Activated naive CD8-positive, alpha-beta T cell treated with anti-CD3 and anti-CD28 coated beads, Interleukin-2, amount 10 ng/mL, durations not matched to agents 7 days and 5 days (primary cell): ENCODE results near the gene RFC3. TPM values are rescaled to one million over a fixed set of nuclear protein-coding genes. Genes with fewer than 3 reads are reported as not detected.
"Not testable (repeated sequence)": the region's sequence is repeated elsewhere in the genome, so short reads cannot be mapped to it uniquely, and the experiment has no call there.

ENCODE experiments used
- ATAC-seq: fragments of 150-1000 bp; cut with Tn5 transposase; one replicate; pipeline ENCODE4 v1.10.0; 2021; ENCODE audit warnings: low read depth, moderate library complexity
- POLR2A ChIA-PET: fragments of 350-600 bp; sonication (Branson Sonifier 250); formaldehyde crosslinking; loops from one replicate; lab custom pipeline; 2021; ENCODE audit warnings: antibody characterized with exemption; lab: Charles Lee
- DNase-seq: peaks from one replicate; pipeline ENCODE4 v3.0.0; 2021
- H3K27ac Mint-ChIP-seq: one replicate; pipeline ENCODE4 v1.8.0; 2022; ENCODE audit warnings: mild to moderate bottlenecking, mixed read lengths
- H3K27me3 Mint-ChIP-seq: one replicate; pipeline ENCODE4 v1.8.0; 2022; ENCODE audit warnings: mild to moderate bottlenecking, moderate library complexity, mixed read lengths
- H3K36me3 Mint-ChIP-seq: one replicate; pipeline ENCODE4 v1.8.0; 2021; ENCODE audit warnings: mild to moderate bottlenecking, mixed read lengths
- H3K4me1 Mint-ChIP-seq: one replicate; pipeline ENCODE4 v1.8.0; 2021; ENCODE audit warnings: mixed read lengths
- H3K4me3 Mint-ChIP-seq: one replicate; pipeline ENCODE4 v1.8.0; 2022; ENCODE audit warnings: mild to moderate bottlenecking, moderate library complexity, mixed read lengths
- H3K9me3 Mint-ChIP-seq: one replicate; pipeline ENCODE4 v1.8.0; 2021; ENCODE audit warnings: mixed read lengths
- total RNA-seq, 2 experiments: library from RNA; stranded (reverse); gene quantifications; one replicate each; pipeline ENCODE4 v1.2.3, GENCODE V29; 2021

Gene RFC3
- total RNA-seq, 2 experiments from 2014 or later, result 27.3 to 31.0 TPM

DNA sequence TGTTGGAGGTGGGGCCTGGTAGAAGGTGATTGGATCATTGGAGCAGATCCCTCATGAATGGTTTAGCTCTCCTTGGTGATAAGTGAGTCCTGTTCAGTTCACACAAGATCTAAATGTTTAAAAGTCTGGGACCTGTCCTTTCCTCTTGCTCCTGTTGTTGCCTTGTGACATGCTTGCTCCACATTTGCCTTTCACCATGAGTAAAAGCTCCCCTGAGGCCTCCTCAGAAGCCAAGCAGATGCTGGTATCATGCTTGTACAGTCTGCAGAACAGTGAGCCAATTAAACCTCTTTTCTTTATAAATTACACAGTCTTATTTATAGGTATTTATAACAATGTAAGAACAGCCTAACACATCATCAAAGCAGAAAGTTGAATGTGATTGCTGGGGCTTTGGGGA lies 24.2 kb upstream of the RFC3 start:
- DNase-seq (no peak), ATAC-seq (no peak)
- no peaks in the 10 kb centered on the region for H3K27me3 Mint-ChIP-seq
- no peaks in the 10 kb centered on the region for H3K36me3 Mint-ChIP-seq
- peaks cover 1% of the 10 kb centered on the region for H3K9me3 Mint-ChIP-seq
- peaks cover 4% of the 10 kb centered on the region for H3K4me1 Mint-ChIP-seq
- H3K4me3 Mint-ChIP-seq, result no peak overlapping the region
- POLR2A ChIA-PET, result no interaction called here
- no peak overlapping the region for H3K27ac Mint-ChIP-seq

DNA sequence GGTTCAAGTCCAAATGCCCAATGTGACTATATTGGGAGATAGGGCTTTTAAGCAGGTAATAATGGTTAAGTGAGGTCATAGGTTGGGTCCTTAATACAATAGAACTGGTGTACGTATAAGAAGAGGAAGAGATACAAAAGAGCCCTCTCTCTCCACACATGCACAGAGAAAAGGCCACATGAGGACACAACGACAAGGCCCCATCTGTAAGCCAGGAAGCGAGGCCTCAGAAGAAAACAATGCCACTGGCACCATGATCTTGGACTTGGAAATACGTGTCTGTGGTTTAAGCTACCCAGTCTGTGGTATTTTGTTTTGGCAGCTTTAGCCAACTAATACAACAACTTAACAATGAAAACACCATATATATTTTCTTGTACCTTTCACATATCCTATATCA lies 23.4 kb upstream of the RFC3 start:
- Mint-ChIP-seq H3K27me3 (no peaks in the 10 kb centered on the region), H3K9me3 (peaks cover 1% of the 10 kb centered on the region), H3K4me3 (no peak overlapping the region), H3K4me1 (peaks cover 4% of the 10 kb centered on the region), H3K36me3 (no peaks in the 10 kb centered on the region), H3K27ac (no peak overlapping the region)
- POLR2A ChIA-PET, result no interaction called here
- ATAC-seq (no peak), DNase-seq (no peak)

DNA sequence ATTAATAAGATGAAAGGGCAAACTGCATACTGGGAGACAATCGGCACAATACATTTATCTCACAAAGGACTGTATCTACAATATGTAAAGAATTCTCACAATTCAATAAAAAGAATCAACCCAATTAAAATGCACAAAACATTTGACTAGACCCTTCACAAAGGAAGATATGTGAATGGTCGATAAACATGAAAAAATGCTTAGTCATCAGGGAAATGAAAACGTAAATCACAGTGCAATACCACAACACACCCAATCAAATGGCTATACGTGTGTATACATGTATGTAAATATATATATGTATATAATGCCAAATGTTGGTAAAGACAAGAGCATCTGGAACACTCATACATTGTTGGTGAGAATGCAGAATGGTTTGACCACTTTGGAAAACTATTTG lies 21.9 kb upstream of the RFC3 start:
- peaks cover 13% of the 10 kb centered on the region for H3K4me1 Mint-ChIP-seq
- no peaks in the 10 kb centered on the region for H3K36me3 Mint-ChIP-seq
- no peak overlapping the region for H3K27ac Mint-ChIP-seq
- H3K27me3 Mint-ChIP-seq, result peaks cover 5% of the 10 kb centered on the region
- peaks cover 1% of the 10 kb centered on the region for H3K9me3 Mint-ChIP-seq
- H3K4me3 Mint-ChIP-seq, result no peak overlapping the region
- POLR2A ChIA-PET, result no interaction called here
- ATAC-seq (no peak), DNase-seq (no peak)

DNA sequence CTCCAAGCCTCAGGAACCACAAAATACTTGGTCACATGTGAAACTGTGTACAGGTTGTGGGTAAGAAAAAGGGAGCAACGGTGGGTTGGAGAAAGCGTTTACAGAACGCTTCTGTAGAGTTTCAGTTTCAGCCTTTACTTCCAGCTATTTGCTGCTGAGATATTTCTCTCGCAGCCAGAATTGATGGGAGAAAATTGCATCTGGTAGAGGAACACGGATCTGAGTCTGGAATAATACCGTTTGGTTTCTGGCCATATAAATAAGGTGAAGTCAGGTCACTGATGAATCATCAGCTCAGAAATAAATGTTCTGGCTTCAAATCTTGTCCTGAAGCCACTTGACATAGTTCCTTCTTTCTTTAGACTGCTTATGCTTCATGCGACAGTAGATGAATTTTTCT lies 20.3 kb upstream of the RFC3 start:
- DNase-seq (no peak), ATAC-seq (no peak)
- H3K27ac Mint-ChIP-seq, result no peak overlapping the region
- peaks cover 5% of the 10 kb centered on the region for H3K27me3 Mint-ChIP-seq
- no peaks in the 10 kb centered on the region for H3K9me3 Mint-ChIP-seq
- no peaks in the 10 kb centered on the region for H3K36me3 Mint-ChIP-seq
- H3K4me1 Mint-ChIP-seq, result peaks cover 13% of the 10 kb centered on the region
- no peak overlapping the region for H3K4me3 Mint-ChIP-seq
- POLR2A ChIA-PET, result interaction anchor here (0.6 kb wide), 1 partner anchor 1265 kb away, joined by 3 read pairs; no protein-coding TSS in a partner anchor

DNA sequence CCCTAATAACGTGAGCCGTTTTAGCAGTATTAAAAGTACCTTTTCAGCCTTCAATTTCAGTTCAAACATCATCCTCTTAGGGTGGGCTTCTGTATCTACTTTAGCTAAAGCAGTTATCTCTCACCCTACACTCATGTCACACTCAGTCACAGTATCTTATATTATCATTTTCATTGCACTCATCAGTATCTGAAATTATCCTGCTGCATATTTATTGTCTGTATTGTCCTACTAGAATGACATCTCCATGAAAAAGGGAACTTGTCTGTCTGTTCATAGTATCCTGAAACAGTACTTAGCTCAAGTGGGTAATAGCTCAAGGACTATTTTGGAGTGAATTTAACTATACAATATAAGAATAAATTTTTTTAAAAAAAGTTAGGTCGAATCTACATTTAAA lies 19.9 kb upstream of the RFC3 start:
- DNase-seq (no peak), ATAC-seq (no peak)
- no peaks in the 10 kb centered on the region for H3K36me3 Mint-ChIP-seq
- H3K27ac Mint-ChIP-seq, result no peak overlapping the region
- peaks cover 13% of the 10 kb centered on the region for H3K4me1 Mint-ChIP-seq
- H3K27me3 Mint-ChIP-seq, result peaks cover 5% of the 10 kb centered on the region
- H3K4me3 Mint-ChIP-seq, result no peak overlapping the region
- no peaks in the 10 kb centered on the region for H3K9me3 Mint-ChIP-seq
- POLR2A ChIA-PET, result interaction anchor here (0.6 kb wide), 1 partner anchor 1265 kb away, joined by 3 read pairs; no protein-coding TSS in a partner anchor

DNA sequence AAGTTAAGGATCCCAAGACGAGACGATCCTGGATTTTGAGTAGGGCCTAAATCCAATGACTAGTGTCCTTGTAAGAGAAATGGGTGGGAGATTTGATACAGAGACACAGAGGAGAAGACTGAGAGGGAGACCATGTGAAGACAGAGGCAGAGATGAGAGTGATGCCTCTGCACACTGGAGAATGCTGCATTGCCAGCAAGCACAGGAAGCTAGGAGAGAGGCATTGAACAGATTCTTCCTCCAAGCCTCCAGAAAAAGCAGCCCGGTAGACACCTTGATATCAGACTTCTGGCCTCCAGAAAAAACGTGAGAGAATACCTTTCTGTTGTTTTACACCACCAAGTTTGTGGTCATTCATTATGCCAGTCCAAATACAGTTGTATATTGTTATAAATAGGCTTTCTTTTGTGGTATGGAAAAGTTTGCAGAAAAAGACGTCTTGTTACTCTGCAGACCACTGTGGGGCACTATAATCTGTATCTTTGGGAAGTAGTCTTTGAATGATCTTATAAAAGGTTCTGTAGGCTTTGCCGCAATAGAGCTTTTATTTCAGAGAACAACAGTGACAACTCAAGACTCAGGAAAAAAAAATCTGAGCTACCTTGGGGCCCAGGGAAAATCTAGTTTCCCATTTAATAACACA lies 17.9 kb upstream of the RFC3 start:
- DNase-seq (no peak), ATAC-seq (no peak)
- Mint-ChIP-seq H3K27ac (no peak overlapping the region), H3K9me3 (no peaks in the 10 kb centered on the region), H3K36me3 (no peaks in the 10 kb centered on the region), H3K27me3 (peaks cover 5% of the 10 kb centered on the region), H3K4me3 (no peak overlapping the region), H3K4me1 (peaks cover 13% of the 10 kb centered on the region)
- POLR2A ChIA-PET, result no interaction called here

DNA sequence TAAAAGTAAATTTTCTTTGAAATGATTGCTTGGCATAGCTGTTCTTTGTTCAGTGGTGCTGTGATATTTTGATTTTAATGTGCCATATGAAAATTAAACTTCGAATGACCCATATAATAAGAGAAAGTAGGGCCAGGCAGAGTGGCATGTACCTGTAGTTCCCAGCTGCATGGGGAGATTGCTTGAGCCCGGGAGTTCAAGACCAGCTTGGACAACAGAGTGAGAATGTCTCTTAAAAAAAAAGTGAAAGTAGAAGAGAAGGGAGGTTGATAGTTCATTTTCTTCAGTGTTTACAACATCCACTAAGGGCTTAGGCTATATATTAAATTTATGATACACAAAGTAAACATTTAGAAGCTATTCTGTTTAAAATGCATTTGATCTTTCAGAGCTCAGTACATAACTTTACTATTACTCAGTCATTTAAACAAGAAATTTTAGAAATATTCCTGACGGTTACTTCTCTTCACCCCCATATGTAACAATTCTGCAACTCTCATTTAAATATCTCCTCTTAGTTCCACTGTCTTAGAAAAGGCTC lies 17.2 kb upstream of the RFC3 start:
- Mint-ChIP-seq H3K4me1 (peaks cover 13% of the 10 kb centered on the region), H3K27ac (no peak overlapping the region), H3K4me3 (peak overlapping the region; percentile 17), H3K36me3 (no peaks in the 10 kb centered on the region), H3K9me3 (no peaks in the 10 kb centered on the region), H3K27me3 (peaks cover 5% of the 10 kb centered on the region)
- DNase-seq (no peak), ATAC-seq (no peak)
- POLR2A ChIA-PET, result no interaction called here

DNA sequence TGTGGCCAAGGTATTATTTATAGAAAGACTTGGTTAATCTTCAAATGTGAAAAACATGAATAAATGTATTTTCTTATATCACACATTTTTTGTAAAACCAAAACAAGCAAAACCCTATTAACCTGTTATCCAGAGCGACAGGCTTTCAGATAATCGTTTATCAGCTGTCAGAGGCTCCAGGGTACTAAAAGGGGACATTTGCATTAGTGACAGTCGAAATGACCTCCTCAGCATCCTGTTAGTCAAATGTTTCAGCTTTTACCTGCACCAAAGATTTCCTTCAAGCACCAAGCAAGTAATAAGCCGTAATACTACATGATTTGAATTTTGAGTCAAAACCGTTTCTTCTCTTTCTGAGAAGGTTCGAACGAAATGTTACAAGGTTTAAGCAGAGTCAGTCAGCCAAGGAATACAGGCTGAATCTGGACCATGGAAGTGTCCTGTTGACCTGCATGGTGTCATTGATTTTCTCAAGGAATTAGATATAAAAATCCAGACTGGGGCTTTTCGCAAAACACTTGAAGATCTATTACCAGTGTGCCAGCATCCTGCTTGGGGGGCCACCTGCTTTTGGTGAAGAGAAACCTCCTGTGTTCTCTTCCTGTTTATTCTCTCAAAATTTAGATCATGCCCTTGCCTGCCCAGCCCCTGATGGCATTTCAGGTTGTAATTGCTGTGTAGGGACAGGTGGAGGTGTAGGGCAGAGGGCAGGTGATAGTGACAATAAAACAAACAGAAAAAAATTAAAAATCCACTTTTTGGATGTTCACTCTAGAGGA lies 11.3 kb upstream of the RFC3 start:
- H3K27me3 Mint-ChIP-seq, result peaks cover 17% of the 10 kb centered on the region
- no peak overlapping the region for H3K27ac Mint-ChIP-seq
- H3K9me3 Mint-ChIP-seq, result no peaks in the 10 kb centered on the region
- DNase-seq (no peak), ATAC-seq (no peak)
- no peaks in the 10 kb centered on the region for H3K36me3 Mint-ChIP-seq
- no peaks in the 10 kb centered on the region for H3K4me1 Mint-ChIP-seq
- POLR2A ChIA-PET, result no interaction called here
- H3K4me3 Mint-ChIP-seq, result no peak overlapping the region

DNA sequence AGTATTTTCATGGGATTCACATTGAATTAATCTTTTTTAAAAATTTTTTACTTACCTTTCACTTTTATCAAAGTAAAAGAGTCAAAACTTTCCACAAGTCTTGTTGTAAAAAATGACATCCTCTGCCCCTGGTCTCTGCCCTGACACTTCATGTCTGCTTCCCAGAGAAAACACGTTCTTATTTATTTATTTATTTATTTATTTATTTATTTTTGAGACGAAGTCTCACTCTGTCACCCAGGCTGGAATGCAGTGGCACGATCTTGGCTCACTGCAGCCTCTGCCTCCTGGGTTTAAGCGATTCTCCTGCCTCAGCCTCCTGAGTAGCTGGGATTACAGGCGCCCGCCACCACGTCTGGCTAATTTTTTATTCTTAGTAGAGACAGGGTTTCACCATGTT lies 5.1 kb upstream of the RFC3 start:
- H3K36me3 Mint-ChIP-seq, H3K4me3 Mint-ChIP-seq, POLR2A ChIA-PET, H3K9me3 Mint-ChIP-seq, DNase-seq, ATAC-seq, H3K4me1 Mint-ChIP-seq, H3K27ac Mint-ChIP-seq: not testable (repeated sequence)
- H3K27me3 Mint-ChIP-seq, result peaks cover 11% of the 10 kb centered on the region

DNA sequence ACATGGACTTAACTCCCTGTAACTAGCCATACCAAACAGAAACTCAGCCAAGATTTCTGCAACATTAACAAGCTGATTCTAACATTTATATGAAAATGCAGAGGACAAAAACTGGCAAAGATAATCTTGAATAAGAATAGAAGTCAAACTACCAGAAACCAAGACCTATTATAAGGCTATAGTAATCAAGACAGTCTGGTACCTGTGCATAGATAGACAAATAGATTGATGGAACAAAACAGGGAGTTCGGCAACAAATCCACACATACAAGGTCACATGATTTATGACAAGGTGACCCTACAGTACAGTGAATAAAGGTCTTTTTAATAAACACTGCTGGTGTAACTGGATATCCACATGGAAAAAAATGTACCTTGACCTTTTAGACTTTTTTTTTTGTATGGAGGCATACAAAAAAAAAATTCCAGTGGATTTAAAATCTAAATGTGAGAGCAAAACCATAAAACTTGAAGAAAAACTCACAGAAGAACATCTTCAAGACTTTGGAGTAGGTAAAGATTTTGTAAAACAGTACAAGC lies 2.9 kb upstream of the RFC3 start:
- no peaks in the 10 kb centered on the region for H3K9me3 Mint-ChIP-seq
- no peak overlapping the region for H3K27ac Mint-ChIP-seq
- no peaks in the 10 kb centered on the region for H3K36me3 Mint-ChIP-seq
- peaks cover 3% of the 10 kb centered on the region for H3K27me3 Mint-ChIP-seq
- DNase-seq, result no peak
- no peak overlapping the region for H3K4me3 Mint-ChIP-seq
- POLR2A ChIA-PET, result no interaction called here
- ATAC-seq, result no peak
- peaks cover 11% of the 10 kb centered on the region for H3K4me1 Mint-ChIP-seq

DNA sequence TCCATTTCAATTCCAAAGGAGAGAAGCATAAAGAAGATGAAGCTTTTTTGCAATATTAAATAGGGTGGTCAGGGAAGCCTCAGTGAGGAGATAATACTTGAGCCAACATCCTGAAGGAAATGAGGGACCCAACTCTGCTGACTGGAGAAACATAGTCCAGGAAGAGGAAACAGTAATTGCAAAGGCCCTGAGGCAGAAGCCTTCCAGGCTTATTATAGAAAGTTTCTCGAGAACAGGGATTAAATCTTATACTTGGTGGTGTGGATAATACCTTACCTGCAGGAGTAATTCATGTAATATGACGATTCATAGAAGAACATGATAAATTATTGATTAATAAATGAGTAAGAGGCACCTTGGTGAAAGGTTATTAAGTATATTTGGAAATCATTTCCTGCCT lies 1.0 kb upstream of the RFC3 start:
- H3K9me3 Mint-ChIP-seq, result no peaks in the 10 kb centered on the region
- no peak for ATAC-seq
- POLR2A ChIA-PET, result interaction anchor here (2.3 kb wide), 1 partner anchor 30 kb away, joined by 9 read pairs; no protein-coding TSS in a partner anchor
- no peak for DNase-seq
- peaks cover 10% of the 10 kb centered on the region for H3K36me3 Mint-ChIP-seq
- no peak overlapping the region for H3K27ac Mint-ChIP-seq
- H3K4me3 Mint-ChIP-seq, result peak overlapping the region; percentile 6
- no peaks in the 10 kb centered on the region for H3K27me3 Mint-ChIP-seq
- H3K4me1 Mint-ChIP-seq, result peaks cover 25% of the 10 kb centered on the region

DNA sequence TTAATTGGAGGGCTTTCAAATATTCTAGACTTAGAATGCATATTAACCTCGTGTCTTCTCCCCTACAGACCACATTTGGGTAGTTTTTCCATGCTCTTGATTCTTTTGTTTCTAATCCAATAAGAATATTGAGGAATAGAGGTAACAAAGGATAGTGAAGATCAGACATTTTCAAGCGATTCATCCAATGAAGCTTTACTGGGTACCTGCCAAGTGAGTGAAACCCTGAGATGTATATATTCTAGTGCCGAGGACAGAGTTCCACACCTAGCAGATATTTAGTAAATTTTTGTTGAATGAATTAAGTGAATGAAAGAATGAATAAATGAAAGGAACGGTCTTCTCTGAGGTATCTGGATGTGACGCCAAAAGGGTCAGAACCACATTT lies 442 bp upstream of the RFC3 start:
- ATAC-seq (no peak), DNase-seq (no peak)
- Mint-ChIP-seq H3K9me3 (no peaks in the 10 kb centered on the region), H3K27ac (peak overlapping the region; percentile 90), H3K4me3 (peak overlapping the region; percentile 95), H3K36me3 (peaks cover 11% of the 10 kb centered on the region), H3K4me1 (peaks cover 25% of the 10 kb centered on the region), H3K27me3 (no peaks in the 10 kb centered on the region)
- POLR2A ChIA-PET, result interaction anchor here (0.9 to 2.3 kb wide), 4 partner anchors 10 to 277 kb away, joined by 3 to 9 read pairs (median 6); no protein-coding TSS in a partner anchor

DNA sequence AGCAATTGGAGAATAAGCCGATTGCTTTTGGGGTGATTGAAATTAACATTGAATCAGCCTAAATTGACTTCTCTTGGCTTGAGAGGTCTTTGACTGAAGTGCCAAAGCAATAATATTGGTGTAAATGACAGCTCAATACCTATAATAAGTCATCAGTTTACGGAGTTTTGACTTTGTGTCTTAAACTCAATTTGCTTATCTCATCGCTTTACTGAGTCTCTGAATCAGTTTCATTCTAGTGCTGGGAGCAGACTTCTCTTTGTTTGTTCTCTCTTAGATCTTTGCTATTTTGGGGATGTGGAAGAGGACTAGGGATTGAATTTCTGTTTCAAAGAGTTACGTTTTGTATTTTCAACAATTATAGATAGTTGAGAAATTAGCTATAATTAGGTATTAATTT lies 7.1 kb downstream of the RFC3 start:
- Mint-ChIP-seq H3K4me1 (peaks cover 27% of the 10 kb centered on the region), H3K27ac (no peak overlapping the region), H3K4me3 (no peak overlapping the region), H3K27me3 (no peaks in the 10 kb centered on the region), H3K9me3 (no peaks in the 10 kb centered on the region), H3K36me3 (peaks cover 34% of the 10 kb centered on the region)
- ATAC-seq (no peak), DNase-seq (no peak)
- POLR2A ChIA-PET, result no interaction called here
